Progenitor cell of endocrine pancreas (in vitro differentiated cells): ENCODE measurements around the gene CAMK2D. TPM values are rescaled to one million over a fixed set of nuclear protein-coding genes. Genes with fewer than 3 reads are reported as not detected.

Experiments
- DNase-seq: peaks from one replicate; pipeline ENCODE4 v3.0.0; 2021; ENCODE audit warnings: low spot score; ENCODE audit not compliant: unreplicated experiment
- H3K27ac Mint-ChIP-seq: 2 replicates; pipeline ENCODE4 v1.8.0; 2021; ENCODE audit warnings: mild to moderate bottlenecking, moderate library complexity, mixed read lengths
- H3K27me3 Mint-ChIP-seq: 2 replicates; pipeline ENCODE4 v1.8.0; 2021; ENCODE audit warnings: mixed read lengths
- H3K36me3 Mint-ChIP-seq: 2 replicates; pipeline ENCODE4 v1.8.0; 2022; ENCODE audit warnings: mixed read lengths; ENCODE audit not compliant: insufficient read depth
- H3K4me1 Mint-ChIP-seq: 2 replicates; pipeline ENCODE4 v1.8.0; 2021; ENCODE audit warnings: low read depth, mixed read lengths
- H3K4me3 Mint-ChIP-seq: 2 replicates; pipeline ENCODE4 v1.8.0; 2021; ENCODE audit warnings: low read depth, mild to moderate bottlenecking, moderate library complexity, mixed read lengths
- H3K9me3 Mint-ChIP-seq: 2 replicates; pipeline ENCODE4 v1.8.0; 2021; ENCODE audit warnings: low read depth, mixed read lengths
- CTCF ChIP-seq: fragments of 200-600 bp; sonication (generic); IDR thresholded peaks from one replicate; pipeline ENCODE4 v1.5.0; 2021; ENCODE audit warnings: antibody characterized with exemption, mild to moderate bottlenecking; ENCODE audit not compliant: unreplicated experiment
- total RNA-seq: library from RNA; stranded (reverse); gene quantifications from 2 replicates; pipeline ENCODE4 v1.2.1, GENCODE V29; 2021

CAMK2D gene
- total RNA-seq, 1 donor from 2014 or later = 74.4 TPM

- peaks cover 22% of the 10 kb centered on the region for H3K9me3 Mint-ChIP-seq
- no peak overlapping the region for H3K4me3 Mint-ChIP-seq
- H3K36me3 Mint-ChIP-seq = peaks cover 3% of the 10 kb centered on the region
- H3K27ac Mint-ChIP-seq = no peak overlapping the region
- TF ChIP-seq CTCF = no peak
- H3K4me1 Mint-ChIP-seq = no peaks in the 10 kb centered on the region
- no peak for DNase-seq
- no peaks in the 10 kb centered on the region for H3K27me3 Mint-ChIP-seq
These were observed 28.9 kb upstream of the CAMK2D start for GRCh38 chr4:113790478-113790877.

- no peak for DNase-seq
- Mint-ChIP-seq H3K27me3 (no peaks in the 10 kb centered on the region), H3K9me3 (peaks cover 13% of the 10 kb centered on the region), H3K27ac (no peak overlapping the region), H3K4me1 (no peaks in the 10 kb centered on the region), H3K36me3 (peaks cover 1% of the 10 kb centered on the region), H3K4me3 (no peak overlapping the region)
- no peak for TF ChIP-seq CTCF
These were observed 27.4 kb upstream of the CAMK2D start for GRCh38 chr4:113788888-113789287.

GRCh38 chr4:113785781-113786180 is 24.2 kb upstream of the CAMK2D start:
- no peak for DNase-seq
- Mint-ChIP-seq H3K27ac (no peak overlapping the region), H3K27me3 (no peaks in the 10 kb centered on the region), H3K4me3 (no peak overlapping the region), H3K9me3 (no peaks in the 10 kb centered on the region), H3K4me1 (no peaks in the 10 kb centered on the region), H3K36me3 (no peaks in the 10 kb centered on the region)
- TF ChIP-seq CTCF = no peak

- Mint-ChIP-seq H3K27ac (no peak overlapping the region), H3K4me3 (no peak overlapping the region), H3K9me3 (no peaks in the 10 kb centered on the region), H3K27me3 (no peaks in the 10 kb centered on the region), H3K36me3 (no peaks in the 10 kb centered on the region), H3K4me1 (no peaks in the 10 kb centered on the region)
- no peak for TF ChIP-seq CTCF
- no peak for DNase-seq
These were observed 23.1 kb upstream of the CAMK2D start for GRCh38 chr4:113784497-113785250.

- Mint-ChIP-seq H3K27me3 (no peaks in the 10 kb centered on the region), H3K27ac (no peak overlapping the region), H3K36me3 (no peaks in the 10 kb centered on the region), H3K4me3 (no peak overlapping the region), H3K9me3 (no peaks in the 10 kb centered on the region), H3K4me1 (no peaks in the 10 kb centered on the region)
- DNase-seq = no peak
- no peak for TF ChIP-seq CTCF
These were observed 22.2 kb upstream of the CAMK2D start for GRCh38 chr4:113783701-113784100.
